CD4-positive, alpha-beta memory T cell (primary cell): ENCODE results near the gene RUVBL2. TPM values are rescaled to one million over a fixed set of nuclear protein-coding genes. Genes with fewer than 3 reads are reported as not detected.
A peak's percentile ranks its signal among the peaks of the same experiment; 100 is the strongest.
"Not testable (repeated sequence)": the region's sequence is repeated elsewhere in the genome, so short reads cannot be mapped to it uniquely, and the experiment has no call there.

ENCODE experiments used
- CTCF ChIA-PET: fragments of 350-600 bp; sonication (Branson Sonifier 250); formaldehyde crosslinking; loops from one replicate; lab custom pipeline; 2021; ENCODE audit warnings: inconsistent platforms; ENCODE audit not compliant: partially characterized antibody; lab: Charles Lee
- POLR2A ChIA-PET: fragments of 350-600 bp; sonication (Branson Sonifier 250); formaldehyde crosslinking; loops from one replicate; lab custom pipeline; 2021; ENCODE audit not compliant: partially characterized antibody; lab: Charles Lee
- DNase-seq, 5 donors: peaks; one replicate each; pipeline versions ENCODE4 v3.0.0 to v3.0.0-alpha.2; 2020 to 2022; ENCODE audit warnings: mixed read lengths in 1 of 5
- H3K27ac ChIP-seq: one replicate; pipeline ENCODE4 v1.7.0; 2013; ENCODE audit warnings: low read depth, low read length
- H3K27me3 ChIP-seq: 2 replicates; pipeline ENCODE4 v1.7.0; 2013; ENCODE audit warnings: mild to moderate bottlenecking, low read length, moderate library complexity; ENCODE audit not compliant: insufficient read depth
- H3K36me3 ChIP-seq: 2 replicates; pipeline ENCODE4 v1.7.0; 2013; ENCODE audit warnings: mild to moderate bottlenecking, low read length, moderate library complexity; ENCODE audit not compliant: insufficient read depth
- H3K4me1 ChIP-seq: 2 replicates; pipeline ENCODE4 v1.7.0; 2013; ENCODE audit warnings: mild to moderate bottlenecking, low read length, moderate library complexity; ENCODE audit not compliant: insufficient read depth
- H3K4me3 ChIP-seq, 2 donors: one replicate each; pipeline ENCODE4 v1.7.0; 2013; ENCODE audit warnings: low read length in 2 of 2, mild to moderate bottlenecking in 1 of 2
- H3K9me3 ChIP-seq, 2 donors: one replicate each; pipeline ENCODE4 v1.7.0; 2013; ENCODE audit warnings: low read length in 2 of 2, control low read depth in 1 of 2; ENCODE audit not compliant: control insufficient read depth in 1 of 2
- H3K27ac Mint-ChIP-seq, 7 donors: one replicate each; pipeline ENCODE4 v1.8.0; 2020 to 2021; ENCODE audit warnings: mixed read lengths in 7 of 7, mild to moderate bottlenecking in 6 of 7, inconsistent platforms in 3 of 7, moderate library complexity in 3 of 7
- H3K27me3 Mint-ChIP-seq, 2 donors: one replicate each; pipeline ENCODE4 v1.8.0; 2020 to 2021; ENCODE audit warnings: mixed read lengths in 2 of 2
- H3K36me3 Mint-ChIP-seq, 2 donors: one replicate each; pipeline ENCODE4 v1.8.0; 2020 to 2021; ENCODE audit warnings: mixed read lengths in 2 of 2, inconsistent platforms in 1 of 2, mild to moderate bottlenecking in 1 of 2
- H3K4me1 Mint-ChIP-seq, 4 donors: one replicate each; pipeline ENCODE4 v1.8.0; 2020 to 2021; ENCODE audit warnings: mixed read lengths in 4 of 4, mild to moderate bottlenecking in 1 of 4
- H3K4me3 Mint-ChIP-seq, 8 donors: one replicate each; pipeline ENCODE4 v1.8.0; 2020 to 2021; ENCODE audit warnings: mixed read lengths in 8 of 8, mild to moderate bottlenecking in 7 of 8, moderate library complexity in 6 of 8, inconsistent platforms in 3 of 8
- H3K9me3 Mint-ChIP-seq, 8 donors: one replicate each; pipeline ENCODE4 v1.8.0; 2020 to 2021; ENCODE audit warnings: mixed read lengths in 8 of 8, mild to moderate bottlenecking in 5 of 8, inconsistent platforms in 3 of 8, moderate library complexity in 1 of 8
- intact Hi-C: fragments of 100-400 bp; cut with micrococcal nuclease; formaldehyde crosslinking; loops from one replicate; pipeline ENCODE4 v1.15.1; 2023
- polyA plus RNA-seq, 2 donors: library from polyadenylated mRNA; unstranded; fragments of 300-500 nt; fragmentation: Illumina TruSeq; gene quantifications; one replicate each; pipeline ENCODE4 v1.2.3, GENCODE V29; 2021
- total RNA-seq, 2 experiments: library from RNA; stranded (reverse); gene quantifications; one replicate each; pipeline ENCODE4 v1.2.3, GENCODE V29; 2021

RUVBL2 gene
- total and polyA plus RNA-seq, 4 experiments from 2014 or later: 27.9 to 51.9 (median 38.6) TPM

- intact Hi-C loops: loop anchor here (2.0 to 10.0 kb wide), 2 partner anchors 38 to 62 kb away; partner anchors contain the start of genes GYS1 and RUVBL2
- Mint-ChIP-seq H3K4me1 (peaks cover 7 to 27% (median 14%) of the 10 kb centered on the region in 4 donors), H3K4me3 (peak overlapping the region; percentile 79 to 93 (median 89)), H3K27me3 (peaks cover 16 to 24% of the 10 kb centered on the region in 2 donors), H3K27ac (peak overlapping the region in 6 of 7 donors; percentile 2 to 60 (median 18))
- peak overlapping the region; percentile 49 to 57 for H3K4me3 ChIP-seq
- H3K27me3 ChIP-seq: peaks cover 18% of the 10 kb centered on the region
- not testable (repeated sequence) for H3K9me3 ChIP-seq, H3K36me3 Mint-ChIP-seq, H3K36me3 ChIP-seq, H3K9me3 Mint-ChIP-seq, H3K27ac ChIP-seq
- CTCF ChIA-PET: interaction anchor here (1.0 to 1.5 kb wide), 5 partner anchors 11 to 64 kb away, joined by 3 to 7 read pairs (median 3); partner anchors contain the start of genes GYS1 and RUVBL2
- H3K4me1 ChIP-seq: peaks cover 23% of the 10 kb centered on the region
- DNase-seq: peak in 1 of 5 donors; percentile 13
- POLR2A ChIA-PET: interaction anchor here (0.6 to 2.1 kb wide), 4 partner anchors 37 to 623 kb away, joined by 3 to 8 read pairs (median 3); partner anchors contain the start of genes GYS1, LIN7B and RUVBL2
These were observed 63.4 kb downstream of the RUVBL2 start for GRCh38 chr19:49056902-49057596.

DNA sequence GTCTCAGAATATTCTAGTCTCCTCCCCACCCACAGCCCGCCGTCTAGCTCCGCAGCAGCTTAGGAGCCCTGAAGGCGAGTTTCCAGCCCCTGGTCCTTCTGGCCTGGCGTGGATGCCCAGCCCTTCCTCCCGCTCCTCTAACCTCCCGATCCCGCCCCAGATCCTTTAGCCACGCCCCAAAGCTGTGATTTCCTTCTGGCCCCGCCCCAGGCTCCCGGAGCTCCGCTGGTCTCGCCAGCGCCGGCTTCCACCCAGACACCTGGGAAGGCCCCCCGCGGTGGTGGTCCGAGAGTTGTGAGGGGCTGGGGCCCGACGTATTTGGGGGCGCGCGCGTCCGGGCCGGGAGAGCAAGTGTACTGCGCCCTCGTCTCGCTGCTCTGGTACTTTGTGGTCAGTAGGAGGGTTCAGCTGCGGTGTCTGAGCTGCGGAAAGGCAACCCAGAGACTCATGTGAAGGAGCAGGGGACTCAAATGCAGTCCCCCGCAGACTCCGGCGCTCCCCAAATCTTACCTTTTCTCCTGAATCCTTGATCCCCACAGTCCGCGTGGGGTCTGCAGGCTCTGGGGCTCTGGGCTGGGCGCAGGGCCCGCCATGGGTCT is 64.0 kb downstream of the RUVBL2 start, which contains the start of gene CGB7:
CGB7 (minus strand) TSS at position 114 of the 599 bp plus-strand sequence. CDS start 2,374 bp downstream, outside the sequence.
- intact Hi-C loops: loop anchor here (2.0 to 10.0 kb wide), 2 partner anchors 39 to 63 kb away; partner anchors contain the start of genes GYS1 and RUVBL2
- peaks cover 16 to 24% of the 10 kb centered on the region in 2 donors for H3K27me3 Mint-ChIP-seq
- ChIA-PET CTCF (interaction anchor here (1.1 to 1.5 kb wide), 2 partner anchors 57 to 58 kb away, joined by 3 read pairs; no protein-coding TSS in a partner anchor), POLR2A (interaction anchor here (0.6 to 2.1 kb wide), 3 partner anchors 57 to 622 kb away, joined by 3 to 8 read pairs (median 3); partner anchors contain the start of genes GYS1, LIN7B and RUVBL2)
- H3K27ac ChIP-seq: no peak within 1 kb of the TSS
- peaks cover 18% of the 10 kb centered on the region for H3K27me3 ChIP-seq
- peak within 1 kb of the TSS; percentile 2 to 60 (median 18) for H3K27ac Mint-ChIP-seq
- peaks cover 23% of the 10 kb centered on the region for H3K4me1 ChIP-seq
- peaks cover 7 to 27% (median 14%) of the 10 kb centered on the region in 4 donors for H3K4me1 Mint-ChIP-seq
- H3K36me3 ChIP-seq: no peaks in the 10 kb centered on the region
- no peaks in the 10 kb centered on the region for H3K36me3 Mint-ChIP-seq
- H3K4me3 ChIP-seq: peak within 1 kb of the TSS; percentile 49 to 57
- H3K4me3 Mint-ChIP-seq: peak within 1 kb of the TSS; percentile 79 to 93 (median 89)
- H3K9me3 ChIP-seq: no peaks in the 10 kb centered on the region
- peaks cover 0 to 3% (median 0%) of the 10 kb centered on the region in 8 donors for H3K9me3 Mint-ChIP-seq
- DNase-seq: peak in 4 of 5 donors; percentile 20 to 43 (median 22)

GRCh38 chr19:49058562-49058961 is 64.9 kb downstream of the RUVBL2 start:
- Mint-ChIP-seq H3K9me3 (peaks cover 0 to 3% (median 0%) of the 10 kb centered on the region in 8 donors), H3K27ac (no peak overlapping the region), H3K4me3 (peak overlapping the region in 4 of 8 donors; percentile 86 to 93 (median 90)), H3K36me3 (no peaks in the 10 kb centered on the region), H3K27me3 (peaks cover 17 to 24% of the 10 kb centered on the region in 2 donors), H3K4me1 (peaks cover 7 to 27% (median 14%) of the 10 kb centered on the region in 4 donors)
- no peaks in the 10 kb centered on the region for H3K9me3 ChIP-seq
- peaks cover 23% of the 10 kb centered on the region for H3K4me1 ChIP-seq
- intact Hi-C loops: loop anchor here (10.0 kb wide), 1 partner anchor 64 kb away; the partner anchor contains the start of genes GYS1 and RUVBL2
- H3K27ac ChIP-seq: no peak overlapping the region
- POLR2A ChIA-PET: interaction anchor here (2.1 kb wide), 1 partner anchor 65 kb away, joined by 8 read pairs; the partner anchor contains the start of genes GYS1 and RUVBL2
- H3K27me3 ChIP-seq: peaks cover 18% of the 10 kb centered on the region
- no peaks in the 10 kb centered on the region for H3K36me3 ChIP-seq
- CTCF ChIA-PET: no interaction called here
- no peak for DNase-seq
- no peak overlapping the region for H3K4me3 ChIP-seq

GRCh38 chr19:49059053-49059452 is 65.4 kb downstream of the RUVBL2 start:
- Mint-ChIP-seq H3K27me3 (peaks cover 18 to 24% of the 10 kb centered on the region in 2 donors), H3K9me3 (peaks cover 0 to 3% (median 0%) of the 10 kb centered on the region in 8 donors), H3K4me3 (peak overlapping the region in 1 of 8 donors; percentile 36), H3K27ac (peak overlapping the region in 1 of 7 donors; percentile 77), H3K4me1 (peaks cover 7 to 27% (median 14%) of the 10 kb centered on the region in 4 donors), H3K36me3 (no peaks in the 10 kb centered on the region)
- DNase-seq: no peak
- H3K4me1 ChIP-seq: peaks cover 23% of the 10 kb centered on the region
- intact Hi-C loops: loop anchor here (10.0 kb wide), 1 partner anchor 64 kb away; the partner anchor contains the start of genes GYS1 and RUVBL2
- H3K27me3 ChIP-seq: peaks cover 20% of the 10 kb centered on the region
- no peak overlapping the region for H3K27ac ChIP-seq
- H3K4me3 ChIP-seq: no peak overlapping the region
- no peaks in the 10 kb centered on the region for H3K36me3 ChIP-seq
- H3K9me3 ChIP-seq: no peaks in the 10 kb centered on the region
- POLR2A ChIA-PET: interaction anchor here (2.1 kb wide), 1 partner anchor 66 kb away, joined by 8 read pairs; the partner anchor contains the start of genes GYS1 and RUVBL2
- CTCF ChIA-PET: interaction anchor here (0.6 kb wide), 1 partner anchor 716 kb away, joined by 4 read pairs; no protein-coding TSS in a partner anchor

- CTCF ChIA-PET: no interaction called here
- peaks cover 25% of the 10 kb centered on the region for H3K27me3 ChIP-seq
- H3K27ac Mint-ChIP-seq: no peak overlapping the region
These were observed 67.3 kb downstream of the RUVBL2 start for GRCh38 chr19:49061000-49061399.

DNA sequence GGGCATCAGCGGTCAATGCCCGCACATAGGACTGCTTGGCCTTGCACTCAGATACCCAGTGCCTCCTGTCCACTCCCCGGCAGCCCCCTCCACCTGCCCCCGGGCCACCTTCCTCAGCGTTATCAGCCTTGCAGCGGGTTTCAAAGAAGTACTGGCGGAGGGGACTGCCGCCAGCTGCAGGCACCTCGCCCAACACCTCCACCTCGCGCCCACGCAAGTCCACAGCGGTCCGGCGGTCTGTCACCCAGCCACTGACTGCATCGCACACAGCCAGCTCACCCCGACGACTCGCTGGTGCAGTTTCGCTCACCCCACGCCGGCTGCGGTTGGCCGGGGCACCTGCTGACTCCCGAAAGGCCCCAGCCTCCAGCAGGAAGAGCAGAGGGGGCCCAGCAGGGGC is 67.8 kb downstream of the RUVBL2 start:
- ChIA-PET CTCF (no interaction called here), POLR2A (no interaction called here)
- Mint-ChIP-seq H3K36me3 (no peaks in the 10 kb centered on the region), H3K27ac (no peak overlapping the region), H3K9me3 (peaks cover 0 to 3% (median 0%) of the 10 kb centered on the region in 8 donors), H3K4me1 (peaks cover 7 to 22% (median 13%) of the 10 kb centered on the region in 4 donors), H3K27me3 (peaks cover 22 to 34% of the 10 kb centered on the region in 2 donors), H3K4me3 (no peak overlapping the region)
- Histone ChIP-seq H3K36me3 (no peaks in the 10 kb centered on the region), H3K4me3 (no peak overlapping the region), H3K4me1 (peaks cover 17% of the 10 kb centered on the region), H3K27ac (no peak overlapping the region), H3K9me3 (no peaks in the 10 kb centered on the region), H3K27me3 (peaks cover 25% of the 10 kb centered on the region)
- no peak for DNase-seq
- intact Hi-C loops: no loop called here

More at GRCh38 chr19:49061000-49061399, 67.3 kb downstream of the RUVBL2 start:
- Histone ChIP-seq H3K36me3 (no peaks in the 10 kb centered on the region), H3K4me1 (peaks cover 21% of the 10 kb centered on the region), H3K4me3 (no peak overlapping the region), H3K9me3 (no peaks in the 10 kb centered on the region), H3K27ac (no peak overlapping the region)
- no peaks in the 10 kb centered on the region for H3K36me3 Mint-ChIP-seq
- H3K4me1 Mint-ChIP-seq: peaks cover 7 to 22% (median 15%) of the 10 kb centered on the region in 4 donors
- peaks cover 20 to 29% of the 10 kb centered on the region in 2 donors for H3K27me3 Mint-ChIP-seq
- peaks cover 0 to 3% (median 0%) of the 10 kb centered on the region in 8 donors for H3K9me3 Mint-ChIP-seq
- H3K4me3 Mint-ChIP-seq: no peak overlapping the region
- no peak for DNase-seq
- intact Hi-C loops: no loop called here
- POLR2A ChIA-PET: no interaction called here
